DOHH2 (cell line): ENCODE results near the gene HIVEP2.

Experiments
- CTCF ChIP-seq: fragments of 200-600 bp; sonication (generic); IDR thresholded peaks from one replicate; pipeline ENCODE4 v1.5.1; 2014; ENCODE audit warnings: antibody characterized with exemption, mild to moderate bottlenecking, low read depth, low read length; ENCODE audit not compliant: poor library complexity, severe bottlenecking
- EZH2phosphoT487 ChIP-seq: fragments of 200-600 bp; sonication (generic); IDR thresholded peaks from 2 replicates; pipeline ENCODE4 v1.6.1; 2017; ENCODE audit warnings: borderline replicate concordance, mild to moderate bottlenecking, antibody characterized with exemption, low read length, moderate library complexity, mixed read lengths

- TF ChIP-seq CTCF (no peak), EZH2phosphoT487 (no peak)
Observed at GRCh38 chr6:142848976-142849375, 96.0 kb downstream of the HIVEP2 start.
